Measurements from ENCODE around the gene NCK2.
A peak's percentile ranks its signal among the peaks of the same experiment; 100 is the strongest.

NCK2 gene

DNA sequence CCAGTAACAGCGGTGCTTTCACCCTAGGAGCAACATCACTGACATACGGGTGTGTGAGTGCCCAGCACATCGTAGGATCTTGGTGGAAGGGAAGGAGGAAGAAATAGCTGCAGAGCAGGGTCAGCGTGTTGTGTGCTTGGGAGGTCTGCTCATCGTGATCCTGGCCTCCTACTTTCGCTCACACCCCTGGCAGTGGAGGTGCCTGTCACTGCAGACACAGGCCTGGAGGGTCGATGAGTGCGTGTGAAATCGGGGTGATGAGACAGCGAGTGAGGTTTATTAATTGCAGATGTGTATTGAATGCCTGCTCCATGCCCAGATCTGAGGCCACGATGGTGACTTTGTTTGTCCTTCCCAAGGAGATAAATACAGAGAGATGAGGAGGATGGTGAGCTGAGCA, 126.1 kb downstream of the NCK2 start:
- DNase-seq (ENCODE audit: low read depth in 2 of 2) = no peak

DNA sequence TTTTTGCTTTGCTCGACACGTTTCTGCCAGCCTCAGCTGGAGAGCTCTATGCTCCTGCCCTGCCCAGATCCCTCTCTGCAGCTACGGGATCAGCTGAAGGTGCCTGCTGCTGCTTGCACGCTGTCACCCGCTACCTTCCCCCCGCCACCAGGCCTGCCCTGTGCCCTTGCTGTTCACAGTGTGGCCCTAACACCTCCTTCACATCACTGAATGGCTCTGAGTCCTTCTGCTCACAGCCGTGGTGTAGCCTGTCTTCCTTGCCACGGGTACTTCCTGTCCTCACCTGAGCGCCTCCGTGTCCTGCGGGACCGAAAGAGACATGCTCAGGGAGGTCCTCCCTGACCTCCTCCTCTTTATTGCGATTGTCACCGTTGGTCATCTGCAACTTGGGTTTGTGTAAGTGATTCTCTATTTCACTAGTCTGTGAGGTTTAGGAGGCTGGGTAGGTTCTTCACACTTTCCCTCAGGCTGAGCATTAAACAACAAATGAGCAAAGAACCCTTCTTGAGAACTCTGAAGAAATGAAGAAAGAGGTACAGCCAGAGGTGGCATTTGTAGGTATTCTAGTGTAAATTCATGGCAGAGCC, 127.5 kb downstream of the NCK2 start:
- DNase-seq (ENCODE audit: low read depth in 2 of 2) = no peak

DNA sequence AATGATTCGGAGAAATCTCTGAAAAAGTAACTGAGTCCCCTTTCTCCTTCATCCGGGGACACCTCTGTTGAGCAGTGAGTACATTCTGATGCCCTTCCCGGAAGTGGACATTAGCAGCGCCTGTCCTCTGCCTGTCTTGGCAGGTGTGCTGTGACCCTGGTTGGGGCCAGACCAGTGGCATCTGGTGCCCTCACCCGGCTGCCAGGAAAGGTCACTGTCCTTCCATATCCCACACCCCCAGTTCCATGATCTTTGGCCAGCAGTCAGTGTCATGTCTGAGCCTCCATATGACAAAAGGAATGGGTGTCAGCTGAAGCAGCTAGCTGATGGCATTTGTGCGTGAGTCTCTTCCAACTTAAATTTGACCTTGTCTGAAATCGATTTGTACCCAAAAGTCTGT, 128.1 kb downstream of the NCK2 start:
- no peak for DNase-seq (ENCODE audit: low read depth in 2 of 2)

DNA sequence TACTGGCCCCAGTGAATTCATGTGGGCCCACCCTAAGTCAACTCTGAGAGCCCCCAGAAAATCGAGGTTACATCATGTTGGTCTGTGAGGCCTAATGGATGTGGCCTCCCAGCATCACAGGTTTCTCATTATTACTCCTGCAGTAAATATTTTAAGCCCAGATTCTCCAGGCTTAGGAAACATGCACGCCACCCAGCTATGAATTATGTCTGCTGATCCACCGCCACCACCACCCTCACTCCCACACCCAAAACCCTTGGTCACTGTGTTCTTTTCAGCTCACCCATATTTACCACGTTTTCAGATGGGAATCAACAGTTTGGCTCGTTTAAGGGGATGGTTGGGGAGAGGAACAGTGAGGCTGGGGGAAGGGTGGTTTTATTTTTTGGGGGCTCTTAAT, 128.6 kb downstream of the NCK2 start:
- DNase-seq (ENCODE audit: low read depth in 2 of 2) = no peak

DNA sequence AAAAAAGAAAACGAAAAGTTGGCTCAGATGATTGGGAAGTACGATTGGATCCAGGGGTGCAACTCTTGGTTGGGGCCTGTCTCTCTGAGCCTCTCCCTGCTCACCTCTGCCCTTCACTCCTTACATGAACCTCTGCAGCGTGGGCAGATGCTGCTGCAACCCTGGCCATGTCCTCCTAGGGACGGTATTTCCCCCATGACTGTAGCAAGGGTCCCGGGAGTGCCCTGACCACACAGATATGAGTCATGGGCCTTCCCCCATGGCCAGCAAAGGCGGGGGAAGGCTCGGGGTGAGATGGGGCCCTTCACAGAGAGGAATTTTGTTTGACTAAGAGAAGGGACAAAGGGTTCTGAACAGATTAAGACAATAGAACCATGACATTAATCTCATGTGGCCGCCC, 129.0 kb downstream of the NCK2 start:
- peak; percentile 52 for DNase-seq (ENCODE audit: low read depth in 2 of 2)

DNA sequence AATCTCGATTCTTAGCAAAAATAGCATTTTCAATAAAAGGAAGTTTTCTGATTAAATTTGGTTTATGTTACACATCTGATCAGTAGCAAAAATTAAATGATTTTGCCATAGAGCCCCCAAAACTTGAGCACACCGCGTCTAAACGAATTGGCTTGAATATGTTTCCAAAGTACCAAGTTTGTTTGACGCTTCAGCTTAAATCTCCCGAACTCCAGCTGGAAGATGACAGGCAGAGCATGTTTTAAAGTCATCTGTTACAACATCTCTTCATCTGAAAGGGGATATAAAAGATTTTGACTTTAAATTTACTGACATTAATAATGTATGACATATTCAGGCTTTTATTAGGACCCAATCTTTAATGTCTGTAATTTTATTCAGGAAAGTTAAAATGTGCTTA, 129.8 kb downstream of the NCK2 start:
- no peak for DNase-seq (ENCODE audit: low read depth in 2 of 2)

DNA sequence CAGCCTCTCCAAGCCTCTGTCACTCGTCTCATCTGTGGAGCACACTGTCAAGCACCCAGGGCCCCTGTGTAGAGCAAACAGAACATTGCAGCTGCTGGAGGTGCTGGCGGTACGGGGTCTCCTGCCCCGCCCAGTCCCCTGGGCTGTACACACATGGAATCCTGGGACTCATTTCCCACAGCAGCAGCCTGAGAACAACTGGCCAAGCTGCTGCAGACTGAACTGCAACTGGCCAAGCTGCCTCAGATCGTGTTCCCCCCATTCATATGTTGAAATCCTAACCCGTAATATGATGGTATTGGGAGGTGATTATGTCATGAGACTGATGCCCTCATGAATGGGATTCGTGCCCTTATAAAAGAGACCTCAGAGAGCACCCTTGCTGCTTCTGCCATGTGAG, 130.5 kb downstream of the NCK2 start:
- no peak for DNase-seq (ENCODE audit: low read depth in 2 of 2)

DNA sequence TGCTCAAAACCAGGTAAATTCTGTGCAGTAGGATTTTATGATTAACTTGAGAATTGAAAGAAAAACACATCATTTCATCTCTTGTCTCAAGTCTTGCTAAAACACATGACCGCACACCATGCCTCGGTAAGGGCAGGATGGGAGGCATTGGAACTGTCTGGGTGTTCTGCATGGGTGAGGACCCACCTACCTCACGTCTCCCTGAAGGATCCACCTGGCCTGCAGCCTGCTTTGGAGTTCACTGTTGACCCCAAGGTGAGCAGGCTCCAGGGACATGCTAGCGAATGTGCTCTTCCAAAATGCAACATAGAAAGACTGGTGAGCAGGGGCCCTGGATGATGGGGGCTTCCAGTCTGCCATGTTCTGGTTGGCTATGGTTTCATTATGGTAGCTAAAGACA, 131.5 kb downstream of the NCK2 start:
- no peak for DNase-seq (ENCODE audit: low read depth in 2 of 2)

DNA sequence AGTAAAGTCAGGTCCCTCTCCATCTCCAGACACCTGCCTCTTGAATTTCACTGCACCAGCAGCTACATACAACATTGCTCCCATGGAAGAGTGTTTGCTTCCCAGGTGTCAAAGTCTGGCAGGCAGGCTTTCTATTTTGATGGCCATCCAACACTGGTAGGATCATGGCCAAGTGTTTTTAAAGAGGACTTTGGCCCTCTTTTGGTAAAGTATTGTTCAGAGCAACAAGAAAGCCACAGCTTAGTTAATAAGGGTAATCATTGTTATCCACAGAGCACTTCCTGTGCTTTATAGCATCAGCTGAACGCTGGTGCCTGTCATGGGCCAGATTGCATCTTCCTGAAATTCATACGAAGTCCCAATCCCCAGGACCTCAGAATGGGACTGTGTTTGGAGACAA, 133.2 kb downstream of the NCK2 start:
- DNase-seq (ENCODE audit: low read depth in 2 of 2) = no peak

DNA sequence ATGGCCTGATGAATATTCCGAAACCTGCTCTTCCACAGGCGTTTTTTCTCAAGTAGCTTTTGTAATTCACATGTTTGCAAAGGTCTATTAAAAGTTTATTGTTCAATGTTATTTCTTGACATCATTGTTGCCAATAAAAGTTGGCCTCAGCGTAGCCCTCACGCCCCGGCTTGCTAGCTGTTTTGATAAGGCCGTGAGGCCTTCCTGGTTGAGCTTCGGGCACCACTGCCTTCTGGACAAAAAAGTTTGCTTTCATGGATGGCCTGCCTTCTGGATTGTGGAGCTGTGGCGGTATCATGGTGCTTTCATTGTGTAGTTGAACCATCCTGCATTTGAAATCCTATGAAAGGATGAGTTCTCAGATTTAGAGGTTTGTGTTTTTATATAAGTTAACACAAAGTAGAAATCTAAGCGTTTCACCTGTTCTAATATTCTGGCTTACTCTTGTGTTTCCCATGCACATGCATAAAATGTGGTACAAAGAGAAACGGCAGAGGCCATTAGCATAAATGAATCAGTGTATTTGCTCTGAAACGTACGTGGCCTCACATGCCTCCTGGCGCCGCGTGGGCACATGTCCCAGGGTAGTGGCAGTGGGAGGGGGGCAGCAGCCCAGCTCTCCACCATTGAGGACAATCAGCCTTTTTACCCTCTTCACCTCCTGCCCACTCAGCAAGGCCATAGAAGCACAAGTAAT, 134.5 kb downstream of the NCK2 start:
- no peak for DNase-seq (ENCODE audit: low read depth in 2 of 2)

DNA sequence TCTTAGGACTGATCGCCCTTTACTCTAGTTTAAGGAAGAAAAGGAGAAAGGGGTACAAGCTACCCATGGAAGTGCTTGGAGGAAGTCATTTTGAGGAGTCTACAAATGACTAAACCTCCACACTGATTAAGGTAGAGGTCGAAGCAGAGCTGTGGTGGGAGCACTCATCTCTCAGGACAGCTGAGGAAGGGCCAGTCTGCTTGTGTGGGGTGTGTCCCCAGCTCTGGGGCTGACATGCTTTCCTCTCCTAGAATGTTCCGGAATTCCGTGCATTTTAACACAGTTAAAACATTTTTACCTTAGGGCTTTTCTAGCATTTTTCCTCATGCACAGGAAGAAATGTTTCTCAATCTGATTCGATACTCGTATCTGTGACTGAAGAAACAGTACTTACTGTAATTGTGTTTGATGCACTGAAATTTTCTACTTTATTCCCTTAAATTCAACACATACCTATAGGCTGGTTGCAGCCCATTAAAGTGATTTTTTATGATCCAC, 135.1 kb downstream of the NCK2 start:
- no peak for DNase-seq (ENCODE audit: low read depth in 2 of 2)

DNA sequence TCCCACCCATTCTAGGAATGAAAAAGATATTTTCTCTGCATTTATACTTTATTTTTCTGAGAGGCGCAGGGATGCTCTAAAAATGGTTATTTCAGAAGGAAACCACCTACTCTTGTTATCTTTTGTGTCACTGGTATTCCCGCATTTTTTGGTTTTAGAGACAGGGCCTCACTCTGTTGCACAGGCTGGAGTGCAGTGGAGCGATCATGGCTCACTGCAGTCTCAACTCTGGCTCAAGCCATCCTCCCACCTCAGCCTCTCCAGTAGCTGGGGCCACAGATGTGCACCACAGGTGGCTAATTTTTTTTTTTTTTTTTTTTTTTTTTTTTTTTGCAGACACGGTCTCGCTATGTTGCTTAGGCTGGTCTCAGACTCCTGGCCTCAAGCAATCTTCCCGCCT, 135.9 kb downstream of the NCK2 start:
- DNase-seq (ENCODE audit: low read depth in 2 of 2) = no peak

DNA sequence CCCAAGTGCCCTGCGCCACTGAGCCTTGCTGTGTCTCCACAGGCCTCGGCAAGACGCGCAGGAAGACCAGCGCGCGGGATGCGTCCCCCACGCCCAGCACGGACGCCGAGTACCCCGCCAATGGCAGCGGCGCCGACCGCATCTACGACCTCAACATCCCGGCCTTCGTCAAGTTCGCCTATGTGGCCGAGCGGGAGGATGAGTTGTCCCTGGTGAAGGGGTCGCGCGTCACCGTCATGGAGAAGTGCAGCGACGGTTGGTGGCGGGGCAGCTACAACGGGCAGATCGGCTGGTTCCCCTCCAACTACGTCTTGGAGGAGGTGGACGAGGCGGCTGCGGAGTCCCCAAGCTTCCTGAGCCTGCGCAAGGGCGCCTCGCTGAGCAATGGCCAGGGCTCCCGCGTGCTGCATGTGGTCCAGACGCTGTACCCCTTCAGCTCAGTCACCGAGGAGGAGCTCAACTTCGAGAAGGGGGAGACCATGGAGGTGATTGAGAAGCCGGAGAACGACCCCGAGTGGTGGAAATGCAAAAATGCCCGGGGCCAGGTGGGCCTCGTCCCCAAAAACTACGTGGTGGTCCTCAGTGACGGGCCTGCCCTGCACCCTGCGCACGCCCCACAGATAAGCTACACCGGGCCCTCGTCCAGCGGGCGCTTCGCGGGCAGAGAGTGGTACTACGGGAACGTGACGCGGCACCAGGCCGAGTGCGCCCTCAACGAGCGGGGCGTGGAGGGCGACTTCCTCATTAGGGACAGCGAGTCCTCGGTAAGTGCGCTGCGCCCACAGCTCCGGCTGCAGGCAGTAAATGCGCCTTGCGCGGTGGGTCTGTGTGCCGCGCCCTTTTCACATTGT, 136.8 kb downstream of the NCK2 start:
- no peak for DNase-seq (ENCODE audit: low read depth in 2 of 2)

DNA sequence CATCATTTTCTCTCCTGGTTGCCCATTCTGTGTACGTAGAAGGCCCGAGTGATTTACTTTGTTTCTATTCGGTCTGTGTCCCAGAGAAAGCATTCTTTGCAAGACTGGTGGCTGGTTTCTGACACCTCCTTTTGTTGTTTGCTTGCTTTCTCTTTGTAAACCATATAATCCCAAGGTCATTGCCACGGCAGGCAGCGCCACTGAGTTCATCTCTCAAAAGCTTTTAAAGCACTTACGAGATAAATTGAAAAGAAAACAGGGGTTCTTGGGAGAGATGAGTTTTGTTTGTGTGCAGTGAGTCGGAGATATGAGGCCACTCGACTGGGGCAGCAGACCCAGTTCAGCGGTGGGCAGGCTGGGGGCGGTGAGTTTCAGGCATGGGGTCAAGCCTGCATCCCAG, 137.6 kb downstream of the NCK2 start:
- no peak for DNase-seq (ENCODE audit: low read depth in 2 of 2)

DNA sequence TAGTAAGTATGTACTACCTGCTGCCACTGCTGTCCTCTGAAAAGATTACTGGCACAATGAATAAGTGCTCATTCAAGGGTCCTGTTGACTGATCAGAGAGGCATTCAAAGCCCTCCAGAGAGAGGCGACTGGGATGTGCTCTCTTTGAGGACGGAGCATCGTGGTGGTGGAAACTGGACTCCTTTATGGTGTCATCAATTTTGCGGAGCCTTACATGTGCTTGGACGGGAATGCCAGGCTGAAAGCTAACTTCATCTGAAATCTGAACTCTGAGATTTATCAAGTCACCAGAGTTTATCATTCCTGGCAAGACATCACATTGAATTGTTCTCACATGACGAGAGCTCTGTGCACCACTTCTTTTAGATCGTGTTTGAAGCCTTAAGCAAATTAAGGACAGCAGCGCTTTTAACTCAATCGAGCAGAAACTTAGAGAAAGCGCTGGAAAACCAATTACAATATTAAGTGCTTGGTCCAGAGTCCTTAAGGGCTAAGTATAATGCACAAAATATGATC, 138.3 kb downstream of the NCK2 start:
- DNase-seq (ENCODE audit: low read depth in 2 of 2) = no peak

DNA sequence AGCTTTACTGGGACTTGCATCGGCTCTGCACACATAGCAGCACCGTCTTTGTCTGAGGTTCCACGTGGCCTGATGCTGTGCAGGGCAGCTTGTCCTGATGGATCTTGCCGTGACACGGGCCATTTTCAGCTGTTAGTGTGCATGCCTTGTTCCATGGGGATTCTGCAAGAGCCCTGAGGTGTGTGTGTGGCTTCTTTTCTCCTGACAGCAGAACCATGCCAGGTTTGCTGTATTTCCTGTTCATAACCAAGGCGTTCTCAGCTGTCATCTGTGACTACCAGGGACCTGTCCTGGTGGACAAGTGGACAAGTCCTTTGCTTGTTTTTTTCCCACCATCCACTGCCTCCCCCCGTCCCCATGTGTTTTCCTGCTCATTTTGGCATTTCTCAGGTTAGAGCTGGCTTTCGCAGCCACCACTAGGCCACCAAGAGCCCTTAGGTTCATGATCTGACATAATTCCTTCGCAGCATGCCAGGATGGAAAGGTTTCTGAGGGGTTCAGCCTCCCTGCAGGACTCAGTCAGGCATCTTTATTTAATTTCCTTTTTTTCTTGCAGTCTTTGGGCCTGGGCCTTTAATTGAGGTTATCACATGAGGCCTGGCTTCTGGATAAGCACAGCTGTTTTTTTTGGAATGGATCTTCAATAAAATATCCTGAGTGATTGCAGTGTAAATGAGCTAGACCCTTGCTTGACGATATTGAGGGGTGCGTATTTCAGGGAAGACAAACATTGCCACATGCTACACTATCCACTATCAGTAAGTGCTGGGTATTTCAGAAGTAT, 139.4 kb downstream of the NCK2 start:
- no peak for DNase-seq (ENCODE audit: low read depth in 2 of 2)

DNA sequence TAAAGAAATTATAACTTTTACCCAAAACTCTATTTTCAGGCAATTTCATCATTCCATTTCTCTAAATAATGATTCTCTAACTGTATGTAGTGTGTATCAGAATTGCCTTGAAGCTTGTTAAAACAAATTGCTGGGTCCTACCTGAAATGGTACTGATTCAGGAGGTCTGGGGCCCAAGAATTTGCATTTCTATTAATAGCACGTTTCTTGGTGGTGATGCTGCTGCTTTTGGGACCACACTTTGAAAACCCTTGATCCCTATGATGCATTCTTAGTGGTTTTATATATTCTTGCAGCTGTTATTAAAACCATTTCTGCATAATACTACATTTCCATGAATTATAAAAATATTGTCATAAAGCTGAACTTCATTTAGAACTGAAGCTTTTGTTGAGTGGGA, 140.7 kb downstream of the NCK2 start:
- no peak for DNase-seq (ENCODE audit: low read depth in 2 of 2)

DNA sequence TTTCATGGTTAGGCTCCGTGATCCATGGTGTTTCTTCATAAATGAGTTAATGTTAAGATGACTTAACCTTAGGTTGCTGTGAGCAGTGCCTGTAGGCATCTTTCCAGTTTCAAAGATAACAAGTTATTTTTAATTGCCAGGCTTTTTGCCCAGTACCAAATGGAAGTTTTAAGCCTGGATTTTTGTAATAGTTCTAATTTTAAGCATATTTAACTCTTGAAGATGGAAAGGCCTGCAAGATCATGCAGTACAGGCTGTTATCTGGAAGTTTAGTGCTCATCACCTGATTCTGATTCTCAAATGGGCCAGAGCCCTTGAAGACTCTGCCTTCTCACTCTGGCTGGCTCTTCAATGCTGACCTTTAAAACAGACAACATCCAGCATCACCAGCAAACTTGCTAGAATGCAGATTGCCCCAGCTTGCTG, 141.3 kb downstream of the NCK2 start:
- no peak for DNase-seq (ENCODE audit: low read depth in 2 of 2)

DNA sequence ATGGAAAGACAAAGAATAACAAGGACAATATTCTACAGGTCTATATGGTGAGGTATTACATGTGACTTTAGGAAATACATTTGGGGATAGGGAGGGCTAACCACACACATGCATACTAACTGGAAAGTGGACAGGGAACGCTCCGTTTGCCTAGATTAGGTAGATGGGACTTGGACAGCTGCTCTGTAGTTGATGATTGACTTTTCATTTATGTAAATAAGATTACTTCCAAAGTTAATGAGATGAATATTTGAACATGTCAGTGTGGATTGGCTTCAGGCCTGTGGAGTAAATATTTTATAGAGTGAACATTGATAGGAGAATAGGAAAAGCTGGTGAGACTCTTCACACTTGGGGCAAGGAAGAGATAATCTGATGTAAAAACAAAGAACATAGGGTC, 142.0 kb downstream of the NCK2 start:
- DNase-seq (ENCODE audit: low read depth in 2 of 2) = no peak

DNA sequence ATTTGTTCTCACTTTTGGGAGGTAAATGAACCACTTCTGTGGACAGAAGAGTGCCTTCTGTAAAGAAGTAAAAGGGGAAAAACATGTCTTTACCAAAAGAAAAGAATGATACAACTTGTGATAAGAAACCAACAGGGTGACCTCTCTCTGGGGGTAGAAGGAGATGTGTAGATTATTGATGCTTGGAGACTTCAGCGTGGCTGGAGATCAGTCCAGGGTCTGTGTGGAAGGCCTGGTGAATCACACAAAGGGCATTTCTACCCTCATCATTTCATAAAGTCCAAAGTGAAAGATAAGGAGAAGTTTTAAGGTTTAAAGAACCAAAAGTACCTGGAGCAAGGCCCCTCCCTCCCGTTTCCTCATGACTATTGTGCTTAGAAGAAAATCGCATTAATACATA, 142.5 kb downstream of the NCK2 start:
- no peak for DNase-seq (ENCODE audit: low read depth in 2 of 2)

DNA sequence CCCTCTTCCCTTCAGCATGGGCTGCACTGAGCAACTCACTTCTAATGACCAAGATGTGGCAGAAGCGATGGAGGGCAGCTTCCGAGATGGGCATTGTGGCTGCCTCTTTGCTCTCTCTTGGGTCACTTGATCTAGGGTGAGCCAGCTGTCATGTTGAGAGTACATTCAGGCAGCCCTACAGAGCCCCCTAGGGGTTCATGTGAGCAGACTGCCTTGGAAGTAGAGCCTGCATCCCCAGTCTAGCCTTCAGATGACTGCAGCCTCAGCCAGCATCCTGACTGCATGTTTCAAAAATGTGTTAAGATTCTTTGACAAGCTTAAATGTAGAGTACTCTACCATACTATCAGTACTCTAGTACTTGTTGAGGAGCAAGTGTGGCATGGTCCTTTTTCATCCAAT, 143.9 kb downstream of the NCK2 start:
- DNase-seq (ENCODE audit: low read depth in 2 of 2) = peak in 1 of 2 experiments; percentile 29

DNA sequence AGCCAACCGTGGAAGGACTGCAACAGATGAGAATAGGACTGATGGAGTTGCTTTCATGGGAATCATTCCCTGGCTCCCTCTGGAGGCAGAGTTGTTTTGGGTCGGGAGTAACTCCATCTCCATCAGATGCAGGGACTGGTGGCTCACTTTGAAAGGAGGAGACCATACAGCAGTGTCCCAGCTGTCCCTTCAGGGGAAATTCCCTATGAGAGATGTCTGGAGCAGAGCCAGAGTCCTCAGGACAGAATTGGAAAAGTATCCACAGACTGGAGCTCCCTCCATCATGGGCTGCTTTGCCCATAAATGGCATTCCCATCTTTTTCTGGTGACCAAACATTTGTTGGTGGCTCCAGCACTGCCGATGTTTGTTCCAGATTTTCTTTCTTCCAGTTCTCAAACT, 144.3 kb downstream of the NCK2 start:
- DNase-seq (ENCODE audit: low read depth in 2 of 2) = no peak
